Ishikawa (cell line): Measurements from ENCODE around the gene HOXB5.

Source experiments
- EGR1 ChIP-seq: IDR thresholded peaks from 2 replicates; pipeline ENCODE4 v1.6.1; 2012
- RAD21 ChIP-seq: IDR thresholded peaks from 2 replicates; pipeline ENCODE4 v1.6.1; 2012; ENCODE audit warnings: low read depth
- YY1 ChIP-seq: IDR thresholded peaks from 2 replicates; pipeline ENCODE4 v1.6.1; 2012; ENCODE audit warnings: low read depth
- ZBTB7A ChIP-seq: IDR thresholded peaks from 2 replicates; pipeline ENCODE4 v1.6.1; 2012; ENCODE audit warnings: low read depth
- TF ChIP-seq, protein P1 (sequence below): IDR thresholded peaks from 2 replicates; pipeline ENCODE4 v1.6.1; 2012

DNA sequence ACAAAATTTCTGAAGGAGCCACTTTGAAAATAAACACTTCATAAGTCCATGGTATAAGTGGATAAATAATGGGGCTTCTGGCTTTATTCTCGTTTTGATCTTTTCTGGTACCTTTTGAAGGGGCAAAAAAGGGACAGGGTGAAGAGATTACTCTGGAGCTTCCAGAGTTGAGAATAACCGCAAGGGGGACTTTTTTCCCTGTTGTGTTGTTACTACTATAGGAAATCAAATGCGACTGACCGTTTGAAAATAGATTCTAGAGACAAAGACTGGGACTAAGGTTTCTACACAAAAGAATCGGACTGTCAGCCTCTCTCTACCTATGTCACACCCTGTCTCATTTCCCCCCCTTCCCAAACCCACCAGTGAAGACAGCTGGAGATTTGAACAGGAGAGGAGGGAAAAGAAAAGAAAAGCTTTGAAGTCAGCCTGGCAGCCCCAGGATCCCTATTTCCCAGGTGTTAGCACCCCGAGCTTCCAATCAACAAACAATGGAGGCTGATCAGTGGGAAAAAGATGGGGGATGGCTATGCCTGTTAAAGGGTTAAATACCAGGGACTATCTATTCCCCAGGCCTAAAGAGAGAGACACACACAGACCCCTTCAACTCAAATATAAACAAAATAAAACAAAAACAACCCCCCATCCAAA lies 23.8 kb downstream of the HOXB5 start:
- no peak for TF ChIP-seq EGR1
- no peak for TF ChIP-seq RAD21
- TF ChIP-seq, protein P1, sequence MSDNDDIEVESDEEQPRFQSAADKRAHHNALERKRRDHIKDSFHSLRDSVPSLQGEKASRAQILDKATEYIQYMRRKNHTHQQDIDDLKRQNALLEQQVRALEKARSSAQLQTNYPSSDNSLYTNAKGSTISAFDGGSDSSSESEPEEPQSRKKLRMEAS = no peak
- no peak for TF ChIP-seq YY1
- no peak for TF ChIP-seq ZBTB7A
